Karpas-422 (cell line): ENCODE measurements around the gene SP140. TPM values are rescaled to one million over a fixed set of nuclear protein-coding genes. Genes with fewer than 3 reads are reported as not detected.

Experiments
- DNase-seq: peaks from one replicate; pipeline ENCODE4 v3.0.0-alpha.2; 2015
- H2AFZ ChIP-seq: fragments of 200-600 bp; sonication (generic); 2 replicates; pipeline ENCODE4 v1.6.1; 2014; ENCODE audit warnings: antibody characterized with exemption, low read length, mixed read lengths
- H3K27ac ChIP-seq: fragments of 200-600 bp; sonication (generic); 2 replicates; pipeline ENCODE4 v1.5.1; 2014; ENCODE audit warnings: mild to moderate bottlenecking, low read length, moderate library complexity
- H3K27me3 ChIP-seq: fragments of 200-600 bp; sonication (generic); 2 replicates; pipeline ENCODE4 v1.6.1; 2014; ENCODE audit warnings: low read length, mixed read lengths
- H3K36me3 ChIP-seq: fragments of 200-600 bp; sonication (generic); 2 replicates; pipeline ENCODE4 v1.6.1; 2014; ENCODE audit warnings: low read length, mixed read lengths; ENCODE audit not compliant: insufficient read depth
- H3K4me1 ChIP-seq: fragments of 200-600 bp; sonication (generic); 2 replicates; pipeline ENCODE4 v1.6.1; 2014; ENCODE audit warnings: mild to moderate bottlenecking, low read length, mixed read lengths
- H3K4me2 ChIP-seq: fragments of 200-600 bp; sonication (generic); 2 replicates; pipeline ENCODE4 v1.6.1; 2014; ENCODE audit warnings: low read length, low read depth, mild to moderate bottlenecking; ENCODE audit not compliant: poor library complexity, severe bottlenecking
- H3K4me3 ChIP-seq: fragments of 200-600 bp; sonication (generic); 2 replicates; pipeline ENCODE4 v1.5.1; 2014; ENCODE audit warnings: mild to moderate bottlenecking, antibody characterized with exemption, low read length, mixed read lengths
- H3K79me2 ChIP-seq: fragments of 200-600 bp; sonication (generic); 2 replicates; pipeline ENCODE4 v1.6.1; 2014; ENCODE audit warnings: mild to moderate bottlenecking, low read length, mixed read lengths
- H3K9ac ChIP-seq: fragments of 200-600 bp; sonication (generic); 2 replicates; pipeline ENCODE4 v1.6.0; 2014; ENCODE audit warnings: low read length
- H3K9me2 ChIP-seq: fragments of 200-600 bp; sonication (generic), shearing (Covaris generic); replicated peaks from 2 replicates; pipeline ENCODE4 v1.6.0; 2014; ENCODE audit warnings: mild to moderate bottlenecking, low read length, moderate library complexity; ENCODE audit not compliant: insufficient read depth
- H3K9me3 ChIP-seq: fragments of 300-700, 200-600 bp; sonication (generic); 2 replicates; pipeline ENCODE4 v1.6.1; 2014; ENCODE audit warnings: low read length, mixed read lengths
- H4K20me1 ChIP-seq: fragments of 200-600 bp; sonication (generic); 2 replicates; pipeline ENCODE4 v1.6.1; 2014; ENCODE audit warnings: mild to moderate bottlenecking, antibody characterized with exemption, low read length, low read depth; ENCODE audit not compliant: insufficient read depth
- total RNA-seq: library from RNA; depleted of rRNA; stranded (reverse); fragments of >200 nt; shearing (Covaris generic); gene quantifications from 2 replicates; pipeline ENCODE4 v1.2.3, GENCODE V29; 2014; ENCODE audit warnings: low replicate concordance; rRNA removed

Gene SP140
- total RNA-seq, result 24.2 and 25.8 TPM in 2 replicates

GRCh38 chr2:230225486-230225885 lies at the start of gene SP140:
TSS of gene SP140 (plus strand) at chr2:230225736. CDS start at chr2:230225845, 109 bp downstream.
- Histone ChIP-seq H4K20me1 (no peaks in the 10 kb centered on the region), H3K9me2 (no peaks in the 10 kb centered on the region), H3K36me3 (peaks cover 7% of the 10 kb centered on the region; the same call in 1 of the 2 replicates), H3K27me3 (no peaks in the 10 kb centered on the region), H3K4me2 (peak within 1 kb of the TSS; percentile 81), H3K4me1 (peaks cover 56% of the 10 kb centered on the region), H3K9me3 (peaks cover 8% of the 10 kb centered on the region), H3K79me2 (no peaks in the 10 kb centered on the region), H3K27ac (peak within 1 kb of the TSS; percentile 90), H2AFZ (peak within 1 kb of the TSS; percentile 44; the same call in 1 of the 2 replicates), H3K9ac (peak within 1 kb of the TSS; percentile 56), H3K4me3 (peak within 1 kb of the TSS; percentile 57)
- DNase-seq, result peak; percentile 78

GRCh38 chr2:230176996-230177395 lies 48.5 kb upstream of the SP140 start:
- no peaks in the 10 kb centered on the region for H3K9me2 ChIP-seq
- no peaks in the 10 kb centered on the region for H4K20me1 ChIP-seq
- H3K36me3 ChIP-seq, result peaks cover 15% of the 10 kb centered on the region; the same call in 1 of the 2 replicates
- H3K79me2 ChIP-seq, result no peaks in the 10 kb centered on the region
- DNase-seq, result no peak
- no peak overlapping the region for H2AFZ ChIP-seq
- no peak overlapping the region for H3K27ac ChIP-seq
- H3K9ac ChIP-seq, result no peak overlapping the region
- H3K27me3 ChIP-seq, result no peaks in the 10 kb centered on the region
- no peaks in the 10 kb centered on the region for H3K9me3 ChIP-seq
- no peaks in the 10 kb centered on the region for H3K4me1 ChIP-seq
- H3K4me2 ChIP-seq, result no peak overlapping the region
- no peak overlapping the region for H3K4me3 ChIP-seq

GRCh38 chr2:230178546-230179485 lies 46.7 kb upstream of the SP140 start:
- Histone ChIP-seq H3K27ac (no peak overlapping the region), H3K9me3 (no peaks in the 10 kb centered on the region), H3K9me2 (no peaks in the 10 kb centered on the region), H3K36me3 (peaks cover 18% of the 10 kb centered on the region; the same call in 1 of the 2 replicates), H3K27me3 (no peaks in the 10 kb centered on the region), H4K20me1 (no peaks in the 10 kb centered on the region), H3K4me1 (no peaks in the 10 kb centered on the region), H3K79me2 (no peaks in the 10 kb centered on the region), H2AFZ (no peak overlapping the region), H3K4me3 (no peak overlapping the region), H3K4me2 (no peak overlapping the region), H3K9ac (no peak overlapping the region)
- DNase-seq, result no peak

GRCh38 chr2:230179907-230180306 lies 45.6 kb upstream of the SP140 start:
- DNase-seq, result no peak
- Histone ChIP-seq H3K36me3 (peaks cover 24% of the 10 kb centered on the region; the same call in 1 of the 2 replicates), H3K4me3 (no peak overlapping the region), H4K20me1 (no peaks in the 10 kb centered on the region), H3K9me3 (no peaks in the 10 kb centered on the region), H3K9ac (no peak overlapping the region), H3K79me2 (no peaks in the 10 kb centered on the region), H3K4me2 (no peak overlapping the region), H3K4me1 (no peaks in the 10 kb centered on the region), H3K27ac (no peak overlapping the region), H3K27me3 (no peaks in the 10 kb centered on the region), H2AFZ (no peak overlapping the region), H3K9me2 (no peaks in the 10 kb centered on the region)

GRCh38 chr2:230181195-230181594 lies 44.3 kb upstream of the SP140 start:
- H3K4me1 ChIP-seq, result no peaks in the 10 kb centered on the region
- H3K79me2 ChIP-seq, result no peaks in the 10 kb centered on the region
- no peaks in the 10 kb centered on the region for H3K9me3 ChIP-seq
- no peak overlapping the region for H3K27ac ChIP-seq
- no peak overlapping the region for H3K4me3 ChIP-seq
- H4K20me1 ChIP-seq, result no peaks in the 10 kb centered on the region
- H3K9ac ChIP-seq, result no peak overlapping the region
- no peak overlapping the region for H3K4me2 ChIP-seq
- peaks cover 24% of the 10 kb centered on the region; the same call in 1 of the 2 replicates for H3K36me3 ChIP-seq
- H3K9me2 ChIP-seq, result no peaks in the 10 kb centered on the region
- DNase-seq, result no peak
- no peaks in the 10 kb centered on the region for H3K27me3 ChIP-seq
- H2AFZ ChIP-seq, result no peak overlapping the region

GRCh38 chr2:230184727-230185578 lies 40.6 kb upstream of the SP140 start:
- Histone ChIP-seq H3K27me3 (no peaks in the 10 kb centered on the region), H3K4me3 (no peak overlapping the region), H3K4me2 (no peak overlapping the region), H3K4me1 (no peaks in the 10 kb centered on the region), H3K27ac (no peak overlapping the region), H3K79me2 (no peaks in the 10 kb centered on the region), H3K9ac (no peak overlapping the region), H4K20me1 (no peaks in the 10 kb centered on the region), H3K9me3 (no peaks in the 10 kb centered on the region), H3K36me3 (peaks cover 12% of the 10 kb centered on the region; the same call in 1 of the 2 replicates), H3K9me2 (no peaks in the 10 kb centered on the region), H2AFZ (no peak overlapping the region)
- DNase-seq, result no peak

- peak; percentile 70 for DNase-seq
- peak overlapping the region; percentile 71 for H3K4me2 ChIP-seq
- H4K20me1 ChIP-seq, result no peaks in the 10 kb centered on the region
- H3K9me3 ChIP-seq, result no peaks in the 10 kb centered on the region
- H3K4me1 ChIP-seq, result peaks cover 51% of the 10 kb centered on the region
- peaks cover 7% of the 10 kb centered on the region for H3K79me2 ChIP-seq
- H3K9me2 ChIP-seq, result no peaks in the 10 kb centered on the region
- H3K27ac ChIP-seq, result peak overlapping the region; percentile 90
- peaks cover 55% of the 10 kb centered on the region for H3K36me3 ChIP-seq
- H2AFZ ChIP-seq, result peak overlapping the region; percentile 2; the same call in 1 of the 2 replicates
- no peaks in the 10 kb centered on the region for H3K27me3 ChIP-seq
- peak overlapping the region; percentile 45 for H3K9ac ChIP-seq
- peak overlapping the region; percentile 61; the same call in 1 of the 2 replicates for H3K4me3 ChIP-seq
These were observed 23.0 kb upstream of the SP140 start for GRCh38 chr2:230202430-230203109.
